Stomach (tissue), 9 donors: ENCODE data around the gene ATOH8. TPM values are rescaled to one million over a fixed set of nuclear protein-coding genes. Genes with fewer than 3 reads are reported as not detected.

Source experiments
- DNase-seq, 2 donors: peaks; one replicate each; pipeline versions ENCODE4 v3.0.0 to v3.0.0-alpha.2; 2013 to 2019
- H3K27ac ChIP-seq, 5 donors: fragments of 200-600 bp in 4 of 5; sonication (generic) in 4 of 5; one replicate each; pipeline ENCODE4 v1.5.1; 2013 to 2019; ENCODE audit warnings: mild to moderate bottlenecking in 1 of 5, moderate library complexity in 1 of 5
- H3K27me3 ChIP-seq, 3 donors: fragments of 200-600 bp; sonication (generic); one replicate each; pipeline ENCODE4 v1.5.1; 2017 to 2019; ENCODE audit warnings: mixed run types in 1 of 3
- H3K36me3 ChIP-seq, 4 donors: fragments of 200-600 bp; sonication (generic); 1 replicate in 3 of 4; 2 replicates in 1 of 4; pipeline ENCODE4 v1.5.1; 2016 to 2019
- H3K4me1 ChIP-seq, 4 donors: fragments of 200-600 bp; sonication (generic); one replicate each; pipeline ENCODE4 v1.5.1; 2016 to 2019
- H3K4me3 ChIP-seq, 4 donors: fragments of 200-600 bp; sonication (generic) in 3 of 4; one replicate each; pipeline ENCODE4 v1.5.1; 2016 to 2019; ENCODE audit warnings: mild to moderate bottlenecking in 1 of 4
- H3K9me3 ChIP-seq, 4 donors: fragments of 200-600 bp; sonication (generic); one replicate each; pipeline ENCODE4 v1.5.1; 2016 to 2019
- EP300 ChIP-seq: sonication (generic); formaldehyde crosslinking; IDR thresholded peaks from one replicate; pipeline ENCODE4 v1.6.1; 2017; ENCODE audit warnings: antibody characterized with exemption
- POLR2A ChIP-seq, 4 donors: fragments of 450-650 bp; IDR thresholded peaks; one replicate each; pipeline ENCODE4 v1.6.1; 2016; ENCODE audit warnings: antibody characterized with exemption in 4 of 4, control low read depth in 2 of 4, mild to moderate bottlenecking in 1 of 4, moderate library complexity in 1 of 4
- POLR2AphosphoS5 ChIP-seq, 3 donors: sonication (generic); formaldehyde crosslinking; IDR thresholded peaks; one replicate each; pipeline ENCODE4 v1.6.1; 2016; ENCODE audit warnings: antibody characterized with exemption in 3 of 3
- WGBS, 5 donors: extraction: QIAGEN DNeasy Blood & Tissue Kit in 3 of 5; methylation state at CpG; one replicate each; pipeline versions ENCODE4 v1.1.5 to v1.1.7; 2013 to 2018; 5-methylcytosine and 5-hydroxymethylcytosine counted together
- intact Hi-C: fragments of 100-400 bp; cut with DNase I; formaldehyde crosslinking; loops from one replicate; pipeline ENCODE4 v1.15.1; 2023; ENCODE audit warnings: low total_unique reads
- polyA plus RNA-seq, 3 donors: library from polyadenylated mRNA; stranded (reverse); fragments of 200-250 nt; gene quantifications; one replicate each; pipeline ENCODE4 v1.2.3, GENCODE V29; 2013
- total RNA-seq, 5 donors: library from RNA; depleted of rRNA; stranded (reverse); fragments of >200 nt; gene quantifications; one replicate each; pipeline versions ENCODE4 v1.1.0 to v1.2.3, GENCODE V29; 2014 to 2016
- TF ChIP-seq, protein P1 (sequence below), 7 experiments: fragments of 450-650 bp in 4 of 7; fragments of 200-600 bp in 3 of 7; sonication (generic) in 3 of 7; IDR thresholded peaks; one replicate each; pipeline ENCODE4 v1.5.1; 2016 to 2019; ENCODE audit warnings: antibody characterized with exemption in 7 of 7, control low read depth in 2 of 7, mild to moderate bottlenecking in 1 of 7
- donor health status: healthy with polysubstance abuse.
- donor health status: Bipolar disorder and iron deficiency.
- donor health status: healthy.

ATOH8 gene
- total and polyA plus RNA-seq, 8 donors: 2.3 to 23.2 (median 13.3) TPM

DNA sequence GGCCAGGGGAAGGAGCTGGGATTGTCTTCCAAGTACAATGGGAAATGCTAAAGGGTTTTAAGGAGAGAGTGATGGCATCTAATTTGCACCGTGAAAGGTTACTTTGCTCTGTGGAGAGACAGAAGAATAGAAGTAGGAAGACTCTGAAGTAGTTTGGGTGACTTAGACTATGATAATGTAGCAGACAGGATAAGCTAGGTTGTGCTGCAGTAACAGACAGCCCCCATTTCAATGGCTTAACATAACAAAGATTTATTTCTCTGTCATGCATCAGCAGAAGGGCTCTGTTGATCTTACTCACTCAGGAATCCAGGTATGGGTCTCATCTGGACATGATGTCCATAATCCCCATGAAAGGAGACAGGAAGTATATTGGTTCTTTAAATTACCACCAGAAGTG lies 33.3 kb upstream of the ATOH8 start:
- Histone ChIP-seq H3K27me3 (no peaks in the 10 kb centered on the region), H3K4me3 (no peak overlapping the region), H3K4me1 (peaks cover 0 to 41% (median 3%) of the 10 kb centered on the region in 4 donors), H3K27ac (no peak overlapping the region), H3K9me3 (no peaks in the 10 kb centered on the region), H3K36me3 (no peaks in the 10 kb centered on the region)
- TF ChIP-seq POLR2A (IDR thresholded peaks at IDR 0.05): no peak
- TF ChIP-seq, protein P1, sequence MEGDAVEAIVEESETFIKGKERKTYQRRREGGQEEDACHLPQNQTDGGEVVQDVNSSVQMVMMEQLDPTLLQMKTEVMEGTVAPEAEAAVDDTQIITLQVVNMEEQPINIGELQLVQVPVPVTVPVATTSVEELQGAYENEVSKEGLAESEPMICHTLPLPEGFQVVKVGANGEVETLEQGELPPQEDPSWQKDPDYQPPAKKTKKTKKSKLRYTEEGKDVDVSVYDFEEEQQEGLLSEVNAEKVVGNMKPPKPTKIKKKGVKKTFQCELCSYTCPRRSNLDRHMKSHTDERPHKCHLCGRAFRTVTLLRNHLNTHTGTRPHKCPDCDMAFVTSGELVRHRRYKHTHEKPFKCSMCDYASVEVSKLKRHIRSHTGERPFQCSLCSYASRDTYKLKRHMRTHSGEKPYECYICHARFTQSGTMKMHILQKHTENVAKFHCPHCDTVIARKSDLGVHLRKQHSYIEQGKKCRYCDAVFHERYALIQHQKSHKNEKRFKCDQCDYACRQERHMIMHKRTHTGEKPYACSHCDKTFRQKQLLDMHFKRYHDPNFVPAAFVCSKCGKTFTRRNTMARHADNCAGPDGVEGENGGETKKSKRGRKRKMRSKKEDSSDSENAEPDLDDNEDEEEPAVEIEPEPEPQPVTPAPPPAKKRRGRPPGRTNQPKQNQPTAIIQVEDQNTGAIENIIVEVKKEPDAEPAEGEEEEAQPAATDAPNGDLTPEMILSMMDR (IDR thresholded peaks at IDR 0.05): no peak
- no peak for DNase-seq
- WGBS, 5 donors: 86 to 100% (median 90%) methylated on average over 1 of the region's 1 CpG
- intact Hi-C loops: no loop called here

DNA sequence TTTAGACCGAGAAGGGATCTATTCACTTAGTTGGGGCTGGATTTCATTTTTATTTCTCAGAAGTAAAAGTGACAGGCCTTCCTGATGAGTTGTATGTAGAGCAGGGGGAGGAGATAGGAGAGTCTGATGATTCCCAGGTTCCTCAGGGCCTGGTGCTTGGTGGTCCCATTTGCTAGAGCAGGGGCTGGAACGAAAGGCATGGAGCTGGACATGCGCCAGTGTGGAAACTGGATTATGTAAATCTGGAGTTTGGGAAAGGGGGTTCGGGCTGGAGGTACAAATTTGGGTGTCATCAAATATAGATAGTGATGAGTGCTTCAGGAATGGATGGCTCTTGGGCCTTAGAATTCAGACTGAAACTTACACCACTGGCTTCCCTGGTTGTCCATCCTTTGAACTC lies 32.1 kb upstream of the ATOH8 start:
- no peak for DNase-seq
- H3K9me3 ChIP-seq: no peaks in the 10 kb centered on the region
- no peak for TF ChIP-seq EP300
- peaks cover 0 to 33% (median 3%) of the 10 kb centered on the region in 4 donors for H3K4me1 ChIP-seq
- intact Hi-C loops: no loop called here
- WGBS, 5 donors: 89 to 93% (median 89%) methylated on average over 4 of the region's 4 CpGs
- no peak overlapping the region for H3K4me3 ChIP-seq
- no peak overlapping the region for H3K27ac ChIP-seq
- H3K36me3 ChIP-seq: no peaks in the 10 kb centered on the region
- no peaks in the 10 kb centered on the region for H3K27me3 ChIP-seq

DNA sequence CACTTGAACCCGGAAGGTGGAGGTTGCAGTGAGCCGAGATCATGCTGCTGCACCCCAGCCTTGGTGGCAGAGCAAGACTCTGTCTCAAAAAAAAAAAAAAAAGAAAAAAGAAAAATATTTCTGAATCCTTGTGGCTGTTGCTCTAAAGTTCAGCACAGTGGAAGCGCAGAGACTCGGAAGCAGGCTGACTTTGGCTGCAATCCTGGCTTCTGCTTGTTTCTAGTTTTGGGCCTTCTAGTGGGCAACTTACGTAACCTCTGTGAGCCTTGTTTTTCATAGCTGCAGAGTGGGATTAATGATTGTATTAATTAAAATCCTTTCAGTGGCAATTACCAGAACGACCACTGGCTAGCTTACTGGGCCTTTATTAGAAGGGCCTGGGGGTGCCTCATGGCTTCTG lies 31.3 kb upstream of the ATOH8 start:
- Histone ChIP-seq H3K4me3 (no peak overlapping the region), H3K27ac (no peak overlapping the region), H3K4me1 (peaks cover 0 to 25% (median 3%) of the 10 kb centered on the region in 4 donors), H3K36me3 (no peaks in the 10 kb centered on the region), H3K9me3 (no peaks in the 10 kb centered on the region), H3K27me3 (no peaks in the 10 kb centered on the region)
- no peak for DNase-seq
- intact Hi-C loops: no loop called here
- 81 to 95% (median 92%) methylated on average over 6 of the region's 6 CpGs for WGBS, 5 donors
- TF ChIP-seq POLR2A (IDR thresholded peaks at IDR 0.05) (no peak), POLR2AphosphoS5 (IDR thresholded peaks at IDR 0.05) (no peak), EP300 (no peak)
- TF ChIP-seq, protein P1 (IDR thresholded peaks at IDR 0.05): no peak

DNA sequence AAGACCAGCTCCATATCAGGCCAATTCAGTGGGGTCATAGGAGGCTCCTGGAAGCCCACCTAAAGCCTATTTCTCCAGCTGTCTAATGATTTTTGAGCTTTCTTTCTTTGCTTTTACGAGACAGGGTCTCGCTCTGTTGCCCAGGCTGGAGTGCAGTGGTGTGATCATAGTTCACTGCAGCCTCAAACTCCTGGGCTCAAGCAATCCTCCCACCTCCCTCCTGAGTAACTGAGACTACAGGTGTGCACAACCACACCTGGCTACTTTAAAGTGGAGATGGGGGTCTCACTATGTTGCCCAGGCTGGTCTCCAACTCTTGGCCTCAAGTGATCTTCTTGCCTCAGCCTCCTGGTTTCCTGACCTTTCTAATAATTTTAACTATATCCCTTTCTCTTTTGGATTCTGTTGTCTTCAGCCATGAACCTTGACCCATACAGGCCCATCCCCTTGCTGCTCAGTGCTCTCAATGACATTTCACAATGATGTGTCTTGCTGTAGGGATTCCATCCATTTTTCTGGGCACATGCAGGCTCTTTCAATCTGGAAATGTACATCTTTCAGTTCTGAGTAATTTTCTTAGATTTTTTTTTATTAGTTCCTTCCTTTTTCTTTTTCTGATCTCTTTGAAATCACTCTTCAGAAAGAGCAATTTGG lies 30.0 kb upstream of the ATOH8 start:
- TF ChIP-seq, protein P1 (IDR thresholded peaks at IDR 0.05): no peak
- no peak for TF ChIP-seq EP300
- H3K36me3 ChIP-seq: no peaks in the 10 kb centered on the region
- no peak overlapping the region for H3K27ac ChIP-seq
- no peak for DNase-seq
- no peaks in the 10 kb centered on the region for H3K27me3 ChIP-seq
- H3K4me3 ChIP-seq: no peak overlapping the region
- H3K9me3 ChIP-seq: no peaks in the 10 kb centered on the region
- intact Hi-C loops: no loop called here
- WGBS, 5 donors: 95 to 98% (median 97%) methylated on average over 2 of the region's 2 CpGs
- peaks cover 0 to 19% (median 7%) of the 10 kb centered on the region in 4 donors for H3K4me1 ChIP-seq

DNA sequence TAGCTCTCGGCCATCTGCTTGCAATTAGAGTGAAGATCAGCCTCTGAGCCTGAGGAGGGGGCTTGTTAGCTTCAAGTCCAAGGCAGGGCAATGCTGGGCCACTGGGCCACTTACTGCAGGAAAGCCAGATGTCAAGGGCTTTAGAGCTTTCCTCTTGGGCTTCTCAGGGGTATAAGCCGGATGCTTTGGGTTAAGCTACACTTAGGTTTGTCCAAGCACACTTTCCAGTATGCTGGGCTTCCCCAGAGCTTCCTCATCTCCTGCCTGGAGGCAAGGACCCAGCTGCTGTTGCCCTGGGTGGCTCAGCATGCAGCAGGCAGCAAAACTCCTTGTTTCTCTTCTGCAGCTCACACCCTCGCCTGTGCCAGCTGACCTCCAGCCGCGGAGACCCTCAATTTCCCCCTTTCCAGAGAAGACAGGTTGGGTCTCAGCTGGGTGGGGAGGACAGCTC lies 29.0 kb upstream of the ATOH8 start:
- H3K4me1 ChIP-seq: peaks cover 0 to 16% (median 11%) of the 10 kb centered on the region in 4 donors
- no peaks in the 10 kb centered on the region for H3K9me3 ChIP-seq
- no peaks in the 10 kb centered on the region for H3K36me3 ChIP-seq
- TF ChIP-seq, protein P1 (IDR thresholded peaks at IDR 0.05): no peak
- TF ChIP-seq POLR2A (IDR thresholded peaks at IDR 0.05): no peak
- H3K27me3 ChIP-seq: no peaks in the 10 kb centered on the region
- DNase-seq: no peak
- intact Hi-C loops: loop anchor here (5.0 kb wide), 1 partner anchor 88 kb away; no protein-coding TSS in a partner anchor
- WGBS, 5 donors: 82 to 90% (median 88%) methylated on average over 4 to 5 of the region's 5 CpGs
- no peak overlapping the region for H3K27ac ChIP-seq
- no peak overlapping the region for H3K4me3 ChIP-seq
